SU-DHL-6 (cell line): ENCODE data around the gene DNAJC12.

ENCODE experiments used
- H2AFZ ChIP-seq: fragments of 200-600 bp; sonication (generic); 2 replicates; pipeline ENCODE4 v1.6.1; 2014; ENCODE audit warnings: low read depth, mild to moderate bottlenecking, moderate library complexity, mixed read lengths, antibody characterized with exemption, low read length; ENCODE audit not compliant: severe bottlenecking
- H3F3A ChIP-seq: fragments of 200-600 bp; shearing (Covaris generic); 2 replicates; pipeline ENCODE4 v1.6.0; 2016; ENCODE audit warnings: antibody characterized with exemption, mild to moderate bottlenecking; ENCODE audit not compliant: insufficient read depth
- H3K27ac ChIP-seq: fragments of 200-600 bp; sonication (generic); 2 replicates; pipeline ENCODE4 v1.5.1; 2016; ENCODE audit warnings: low read depth, mild to moderate bottlenecking, low read length, moderate library complexity, mixed read lengths
- H3K27me3 ChIP-seq: fragments of 200-600 bp; sonication (generic), shearing (Covaris generic); 2 replicates; pipeline ENCODE4 v1.6.0; 2014; ENCODE audit warnings: mild to moderate bottlenecking, low read length
- H3K36me3 ChIP-seq: fragments of 200-600 bp; sonication (generic); 2 replicates; pipeline ENCODE4 v1.6.1; 2014; ENCODE audit warnings: mild to moderate bottlenecking, low read length, mixed read lengths
- H3K4me2 ChIP-seq: fragments of 300-600, 200-600 bp; shearing (Covaris generic), sonication (generic); 2 replicates; pipeline ENCODE4 v1.6.0; 2014; ENCODE audit warnings: low read length, low read depth, mild to moderate bottlenecking; ENCODE audit not compliant: poor library complexity, severe bottlenecking
- H3K4me3 ChIP-seq: fragments of 200-600 bp; sonication (generic); 2 replicates; pipeline ENCODE4 v1.5.1; 2014; ENCODE audit warnings: antibody characterized with exemption, low read length, mild to moderate bottlenecking, mixed read lengths; ENCODE audit not compliant: insufficient read depth, poor library complexity, severe bottlenecking
- H3K79me2 ChIP-seq: fragments of 200-600 bp; sonication (generic); 2 replicates; pipeline ENCODE4 v1.6.1; 2014; ENCODE audit warnings: mild to moderate bottlenecking, low read length, moderate library complexity; ENCODE audit not compliant: insufficient read depth
- H3K9ac ChIP-seq: fragments of 200-600 bp; sonication (generic); 2 replicates; pipeline ENCODE4 v1.7.0; 2014; ENCODE audit warnings: mild to moderate bottlenecking, low read length
- H3K9me2 ChIP-seq: fragments of 200-600 bp; sonication (generic); replicated peaks from 2 replicates; pipeline ENCODE4 v1.6.1; 2014; ENCODE audit warnings: low read length; ENCODE audit not compliant: insufficient read depth
- H3K9me3 ChIP-seq: fragments of 200-600 bp; sonication (generic); 2 replicates; pipeline ENCODE4 v1.6.1; 2014; ENCODE audit warnings: low read length, mixed read lengths; ENCODE audit not compliant: insufficient read depth
- H4K20me1 ChIP-seq: fragments of 200-600 bp; sonication (generic); 2 replicates; pipeline ENCODE4 v1.6.1; 2014; ENCODE audit warnings: low read depth, mild to moderate bottlenecking, antibody characterized with exemption, low read length, moderate library complexity, mixed read lengths
- EZH2phosphoT487 ChIP-seq: fragments of 200-600 bp; sonication (generic), shearing (Covaris generic); conservative IDR thresholded peaks from 2 replicates; pipeline ENCODE4 v1.6.1; 2018; ENCODE audit warnings: mild to moderate bottlenecking, antibody characterized with exemption, low read length, moderate library complexity, mixed read lengths
- TF ChIP-seq, protein P1 (sequence below): fragments of 200-600 bp; sonication (generic); IDR thresholded peaks from one replicate; pipeline ENCODE4 v1.5.1; 2017; ENCODE audit warnings: antibody characterized with exemption, mild to moderate bottlenecking, low read length, moderate library complexity; ENCODE audit not compliant: insufficient read depth, poor library complexity, severe bottlenecking

Gene DNAJC12

DNA sequence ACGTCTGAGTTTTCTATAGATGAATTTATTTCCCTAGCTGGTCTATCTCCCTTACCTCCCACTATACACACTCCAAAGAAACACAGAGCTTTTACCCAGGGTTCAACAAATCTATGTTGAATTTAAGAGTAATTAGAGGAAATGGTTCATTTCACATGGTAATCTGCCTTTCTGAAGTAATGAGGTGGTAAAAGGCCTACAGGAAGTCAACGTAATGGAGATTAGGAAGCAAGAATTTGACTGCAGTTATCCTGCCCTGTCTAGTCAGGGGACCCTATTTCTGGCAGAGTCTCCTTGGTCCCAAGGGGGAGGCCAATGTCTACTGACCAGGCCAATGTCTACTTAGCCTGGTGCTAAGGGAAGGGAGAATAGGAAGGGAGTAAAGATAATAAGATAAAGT, 25.1 kb upstream of the DNAJC12 start:
- no peaks in the 10 kb centered on the region for H3K9me2 ChIP-seq
- H3K9me3 ChIP-seq, result no peaks in the 10 kb centered on the region
- TF ChIP-seq, protein P1, sequence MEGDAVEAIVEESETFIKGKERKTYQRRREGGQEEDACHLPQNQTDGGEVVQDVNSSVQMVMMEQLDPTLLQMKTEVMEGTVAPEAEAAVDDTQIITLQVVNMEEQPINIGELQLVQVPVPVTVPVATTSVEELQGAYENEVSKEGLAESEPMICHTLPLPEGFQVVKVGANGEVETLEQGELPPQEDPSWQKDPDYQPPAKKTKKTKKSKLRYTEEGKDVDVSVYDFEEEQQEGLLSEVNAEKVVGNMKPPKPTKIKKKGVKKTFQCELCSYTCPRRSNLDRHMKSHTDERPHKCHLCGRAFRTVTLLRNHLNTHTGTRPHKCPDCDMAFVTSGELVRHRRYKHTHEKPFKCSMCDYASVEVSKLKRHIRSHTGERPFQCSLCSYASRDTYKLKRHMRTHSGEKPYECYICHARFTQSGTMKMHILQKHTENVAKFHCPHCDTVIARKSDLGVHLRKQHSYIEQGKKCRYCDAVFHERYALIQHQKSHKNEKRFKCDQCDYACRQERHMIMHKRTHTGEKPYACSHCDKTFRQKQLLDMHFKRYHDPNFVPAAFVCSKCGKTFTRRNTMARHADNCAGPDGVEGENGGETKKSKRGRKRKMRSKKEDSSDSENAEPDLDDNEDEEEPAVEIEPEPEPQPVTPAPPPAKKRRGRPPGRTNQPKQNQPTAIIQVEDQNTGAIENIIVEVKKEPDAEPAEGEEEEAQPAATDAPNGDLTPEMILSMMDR, result no peak
- no peak for TF ChIP-seq EZH2phosphoT487
- H3K79me2 ChIP-seq, result no peaks in the 10 kb centered on the region
- H3K36me3 ChIP-seq, result no peaks in the 10 kb centered on the region
- H3K4me3 ChIP-seq, result no peak overlapping the region
- H2AFZ ChIP-seq, result no peak overlapping the region
- no peak overlapping the region for H3K27ac ChIP-seq
- no peak overlapping the region for H3K4me2 ChIP-seq
- no peak overlapping the region for H3K9ac ChIP-seq
- no peaks in the 10 kb centered on the region for H4K20me1 ChIP-seq
- no peaks in the 10 kb centered on the region for H3K27me3 ChIP-seq
- H3F3A ChIP-seq, result no peaks in the 10 kb centered on the region

DNA sequence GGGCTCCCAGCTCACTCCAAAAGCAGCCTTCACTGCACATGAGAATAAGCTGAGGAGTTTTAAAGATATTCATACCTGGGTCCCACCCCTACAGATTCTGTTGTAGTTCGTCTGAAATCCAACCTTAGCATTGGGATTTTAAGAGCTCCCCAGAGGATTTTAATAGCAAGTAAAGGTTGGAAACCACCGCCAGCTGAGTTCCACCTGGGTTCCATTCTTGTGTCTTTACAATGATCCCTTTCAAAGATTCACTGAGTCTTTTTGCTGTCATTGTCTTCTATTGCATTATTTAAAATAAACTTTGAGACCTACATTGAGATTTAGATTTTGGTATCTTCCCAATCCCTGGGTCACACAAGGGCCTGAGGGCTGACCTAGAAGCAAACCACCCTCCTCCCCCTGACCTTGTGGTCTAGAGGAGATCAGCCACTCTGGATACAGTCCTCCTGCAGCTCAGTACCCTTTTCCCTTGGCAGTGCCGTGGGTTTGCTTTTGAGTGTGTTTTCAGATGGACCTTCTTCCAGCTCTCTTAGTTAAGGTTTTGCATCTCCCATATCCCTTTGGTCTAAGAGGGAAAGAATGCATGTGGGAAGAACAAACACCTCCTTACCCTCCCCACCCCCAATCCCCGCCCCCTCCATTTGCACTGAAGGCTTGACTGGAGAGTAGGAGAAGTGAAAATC, 23.9 kb upstream of the DNAJC12 start:
- Histone ChIP-seq H3K27ac (no peak overlapping the region), H3F3A (no peaks in the 10 kb centered on the region), H3K9me3 (no peaks in the 10 kb centered on the region), H3K4me3 (no peak overlapping the region), H4K20me1 (no peaks in the 10 kb centered on the region), H3K36me3 (no peaks in the 10 kb centered on the region), H3K9ac (no peak overlapping the region), H3K9me2 (no peaks in the 10 kb centered on the region), H2AFZ (no peak overlapping the region), H3K4me2 (no peak overlapping the region), H3K79me2 (no peaks in the 10 kb centered on the region), H3K27me3 (no peaks in the 10 kb centered on the region)
- TF ChIP-seq, protein P1, result no peak
- no peak for TF ChIP-seq EZH2phosphoT487

DNA sequence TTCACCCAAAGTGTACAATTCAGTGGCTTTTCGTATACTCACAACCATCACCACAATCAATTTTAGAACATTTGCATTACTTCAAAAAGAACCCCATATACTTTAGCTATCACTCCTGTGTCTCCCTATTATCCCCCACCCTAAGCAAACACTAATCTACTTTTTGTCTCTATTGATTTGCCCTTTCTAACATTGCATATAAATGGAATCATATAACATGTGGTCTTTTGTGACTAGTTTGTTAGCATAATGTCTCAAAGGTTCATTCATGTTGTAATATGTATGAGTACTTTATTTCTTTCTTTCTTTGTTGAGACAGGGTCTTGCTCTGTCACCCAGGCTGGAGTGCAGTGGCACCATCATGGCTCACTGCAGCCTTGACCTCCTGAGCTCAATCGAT, 21.0 kb upstream of the DNAJC12 start:
- no peaks in the 10 kb centered on the region for H3K27me3 ChIP-seq
- no peak overlapping the region for H2AFZ ChIP-seq
- no peak overlapping the region for H3K4me2 ChIP-seq
- no peak overlapping the region for H3K9ac ChIP-seq
- no peaks in the 10 kb centered on the region for H3K79me2 ChIP-seq
- H3K9me3 ChIP-seq, result no peaks in the 10 kb centered on the region
- H3K27ac ChIP-seq, result no peak overlapping the region
- no peaks in the 10 kb centered on the region for H3F3A ChIP-seq
- TF ChIP-seq, protein P1, result no peak
- TF ChIP-seq EZH2phosphoT487, result no peak
- no peaks in the 10 kb centered on the region for H3K9me2 ChIP-seq
- no peaks in the 10 kb centered on the region for H4K20me1 ChIP-seq
- H3K36me3 ChIP-seq, result no peaks in the 10 kb centered on the region
- H3K4me3 ChIP-seq, result no peak overlapping the region
